Activated T-cell treated with anti-CD3 and anti-CD28 coated beads, Interleukin-2, amount 50 U/mL, for 4 hours (primary cell): Measurements from ENCODE around the gene PLBD2. TPM values are rescaled to one million over a fixed set of nuclear protein-coding genes. Genes with fewer than 3 reads are reported as not detected.

Experiments used
- ATAC-seq, 2 donors: fragments of 200-7000 bp; cut with Tn5 transposase; one replicate each; pipeline ENCODE4 v1.10.0; 2021
- DNase-seq: peaks from one replicate; pipeline ENCODE4 v3.0.0-alpha.2; 2020
- H3K27me3 Mint-ChIP-seq: one replicate; pipeline ENCODE4 v1.8.0; 2021; ENCODE audit warnings: low read depth, mixed read lengths
- H3K36me3 Mint-ChIP-seq: one replicate; pipeline ENCODE4 v1.8.0; 2022; ENCODE audit warnings: mixed read lengths; ENCODE audit not compliant: insufficient read depth
- H3K4me1 Mint-ChIP-seq: one replicate; pipeline ENCODE4 v1.8.0; 2021; ENCODE audit warnings: low read depth, mixed read lengths
- H3K4me3 Mint-ChIP-seq: one replicate; pipeline ENCODE4 v1.8.0; 2021; ENCODE audit warnings: mild to moderate bottlenecking, moderate library complexity, mixed read lengths
- H3K9me3 Mint-ChIP-seq: one replicate; pipeline ENCODE4 v1.8.0; 2021; ENCODE audit warnings: mixed read lengths
- total RNA-seq, 3 donors: library from RNA; stranded (reverse); gene quantifications; one replicate each; pipeline ENCODE4 v1.2.1, GENCODE V29; 2021

The PLBD2 gene
- total RNA-seq, 3 donors from 2014 or later, result 22.9 to 25.3 (median 24.2) TPM

- no peak for DNase-seq
- Mint-ChIP-seq H3K9me3 (no peaks in the 10 kb centered on the region), H3K4me1 (no peaks in the 10 kb centered on the region), H3K27me3 (peaks cover 13% of the 10 kb centered on the region), H3K36me3 (no peaks in the 10 kb centered on the region), H3K4me3 (no peak overlapping the region)
- no peak for ATAC-seq
Measured at GRCh38 chr12:113420996-113421595, 62.7 kb downstream of the PLBD2 start.

GRCh38 chr12:113422030-113422885, 63.9 kb downstream of the PLBD2 start, which contains the start of gene SDSL:
Gene SDSL (plus strand): TSS chr12:113422380. CDS start chr12:113427983, 5,603 bp downstream.
- H3K36me3 Mint-ChIP-seq, result no peaks in the 10 kb centered on the region
- H3K4me1 Mint-ChIP-seq, result no peaks in the 10 kb centered on the region
- no peak for DNase-seq
- peaks cover 16% of the 10 kb centered on the region for H3K27me3 Mint-ChIP-seq
- peak; percentile 60 to 70 for ATAC-seq
- peak within 1 kb of the TSS; percentile 7 for H3K4me3 Mint-ChIP-seq
- no peaks in the 10 kb centered on the region for H3K9me3 Mint-ChIP-seq

GRCh38 chr12:113422886-113423669, 64.7 kb downstream of the PLBD2 start:
- DNase-seq (no peak), ATAC-seq (no peak)
- Mint-ChIP-seq H3K4me1 (no peaks in the 10 kb centered on the region), H3K4me3 (no peak overlapping the region), H3K27me3 (peaks cover 18% of the 10 kb centered on the region), H3K36me3 (no peaks in the 10 kb centered on the region), H3K9me3 (no peaks in the 10 kb centered on the region)

- DNase-seq (no peak), ATAC-seq (no peak)
- Mint-ChIP-seq H3K4me3 (no peak overlapping the region), H3K9me3 (no peaks in the 10 kb centered on the region), H3K4me1 (no peaks in the 10 kb centered on the region), H3K36me3 (no peaks in the 10 kb centered on the region), H3K27me3 (peaks cover 19% of the 10 kb centered on the region)
Measured at GRCh38 chr12:113424456-113424855, 66.1 kb downstream of the PLBD2 start.

- DNase-seq (peak; percentile 41), ATAC-seq (peak; percentile 43 to 46)
- H3K4me1 Mint-ChIP-seq, result no peaks in the 10 kb centered on the region
- H3K27me3 Mint-ChIP-seq, result peaks cover 22% of the 10 kb centered on the region
- H3K9me3 Mint-ChIP-seq, result no peaks in the 10 kb centered on the region
- H3K4me3 Mint-ChIP-seq, result no peak overlapping the region
- no peaks in the 10 kb centered on the region for H3K36me3 Mint-ChIP-seq
Measured at GRCh38 chr12:113424915-113425823, 66.8 kb downstream of the PLBD2 start.

- H3K36me3 Mint-ChIP-seq, result no peaks in the 10 kb centered on the region
- H3K4me3 Mint-ChIP-seq, result no peak overlapping the region
- H3K4me1 Mint-ChIP-seq, result no peaks in the 10 kb centered on the region
- peaks cover 29% of the 10 kb centered on the region for H3K27me3 Mint-ChIP-seq
- ATAC-seq, result no peak
- no peaks in the 10 kb centered on the region for H3K9me3 Mint-ChIP-seq
- no peak for DNase-seq
Measured at GRCh38 chr12:113425960-113426453, 67.6 kb downstream of the PLBD2 start.

- no peak for DNase-seq
- Mint-ChIP-seq H3K36me3 (no peaks in the 10 kb centered on the region), H3K27me3 (peaks cover 31% of the 10 kb centered on the region), H3K4me3 (no peak overlapping the region), H3K9me3 (no peaks in the 10 kb centered on the region), H3K4me1 (no peaks in the 10 kb centered on the region)
- ATAC-seq, result no peak
Measured at GRCh38 chr12:113427882-113428281, 69.5 kb downstream of the PLBD2 start.

GRCh38 chr12:113428482-113428881, 70.1 kb downstream of the PLBD2 start:
- H3K4me3 Mint-ChIP-seq, result no peak overlapping the region
- no peaks in the 10 kb centered on the region for H3K4me1 Mint-ChIP-seq
- no peaks in the 10 kb centered on the region for H3K36me3 Mint-ChIP-seq

GRCh38 chr12:113432986-113433385, 74.6 kb downstream of the PLBD2 start:
- DNase-seq, result no peak
- ATAC-seq, result no peak
- H3K27me3 Mint-ChIP-seq, result peaks cover 21% of the 10 kb centered on the region
- no peaks in the 10 kb centered on the region for H3K36me3 Mint-ChIP-seq
- no peaks in the 10 kb centered on the region for H3K9me3 Mint-ChIP-seq
- H3K4me3 Mint-ChIP-seq, result no peak overlapping the region
- H3K4me1 Mint-ChIP-seq, result no peaks in the 10 kb centered on the region

More at GRCh38 chr12:113428482-113428881, 70.1 kb downstream of the PLBD2 start:
- H3K9me3 Mint-ChIP-seq, result no peaks in the 10 kb centered on the region
- DNase-seq (no peak), ATAC-seq (no peak)
- peaks cover 33% of the 10 kb centered on the region for H3K27me3 Mint-ChIP-seq

GRCh38 chr12:113435367-113435766, 77.0 kb downstream of the PLBD2 start:
- DNase-seq, result no peak
- ATAC-seq, result no peak
- no peak overlapping the region for H3K4me3 Mint-ChIP-seq
- H3K27me3 Mint-ChIP-seq, result peaks cover 18% of the 10 kb centered on the region
- H3K36me3 Mint-ChIP-seq, result no peaks in the 10 kb centered on the region
- H3K4me1 Mint-ChIP-seq, result no peaks in the 10 kb centered on the region
- no peaks in the 10 kb centered on the region for H3K9me3 Mint-ChIP-seq

- Mint-ChIP-seq H3K9me3 (no peaks in the 10 kb centered on the region), H3K27me3 (peaks cover 18% of the 10 kb centered on the region), H3K4me1 (no peaks in the 10 kb centered on the region), H3K4me3 (no peak overlapping the region), H3K36me3 (no peaks in the 10 kb centered on the region)
- no peak for DNase-seq
- no peak for ATAC-seq
Measured at GRCh38 chr12:113436586-113436985, 78.2 kb downstream of the PLBD2 start.

- H3K9me3 Mint-ChIP-seq, result no peaks in the 10 kb centered on the region
- peaks cover 20% of the 10 kb centered on the region for H3K27me3 Mint-ChIP-seq
- ATAC-seq, result no peak
- no peaks in the 10 kb centered on the region for H3K4me1 Mint-ChIP-seq
- no peak for DNase-seq
- no peak overlapping the region for H3K4me3 Mint-ChIP-seq
- no peaks in the 10 kb centered on the region for H3K36me3 Mint-ChIP-seq
Measured at GRCh38 chr12:113436993-113437728, 78.8 kb downstream of the PLBD2 start.

GRCh38 chr12:113437729-113438100, 79.3 kb downstream of the PLBD2 start:
- Mint-ChIP-seq H3K4me1 (no peaks in the 10 kb centered on the region), H3K27me3 (peaks cover 18% of the 10 kb centered on the region), H3K36me3 (no peaks in the 10 kb centered on the region), H3K9me3 (no peaks in the 10 kb centered on the region), H3K4me3 (no peak overlapping the region)
- DNase-seq, result no peak
- no peak for ATAC-seq
